OCI-M1 (cell line): ENCODE data around the gene TGFBR2.
A peak's percentile ranks its signal among the peaks of the same experiment; 100 is the strongest.

Experiments
- DNase-seq: peaks from one replicate; lab custom pipeline; 2025; lab: John Stamatoyannopoulos, UW

The TGFBR2 gene

GRCh38 chr3:30606301-30607031, at the start of gene TGFBR2:
Gene TGFBR2 (plus strand): TSS chr3:30606601. CDS start chr3:30606884, 283 bp downstream.
- DNase-seq, result peak; percentile 95

- DNase-seq, result no peak
These were observed 48.6 kb upstream of the TGFBR2 start for GRCh38 chr3:30557746-30558303.

GRCh38 chr3:30563956-30564355, 42.4 kb upstream of the TGFBR2 start:
- DNase-seq, result no peak

GRCh38 chr3:30567139-30567753, 39.2 kb upstream of the TGFBR2 start:
- DNase-seq, result no peak

- no peak for DNase-seq
These were observed 29.5 kb upstream of the TGFBR2 start for GRCh38 chr3:30576946-30577345.

GRCh38 chr3:30577788-30578187, 28.6 kb upstream of the TGFBR2 start:
- DNase-seq, result no peak

GRCh38 chr3:30578479-30578878, 27.9 kb upstream of the TGFBR2 start:
- peak; percentile 71 for DNase-seq

GRCh38 chr3:30578986-30579579, 27.3 kb upstream of the TGFBR2 start:
- DNase-seq, result no peak

- DNase-seq, result no peak
These were observed 25.3 kb upstream of the TGFBR2 start for GRCh38 chr3:30581067-30581585.

- DNase-seq, result no peak
These were observed 24.4 kb upstream of the TGFBR2 start for GRCh38 chr3:30581982-30582381.

- no peak for DNase-seq
These were observed 22.4 kb upstream of the TGFBR2 start for GRCh38 chr3:30583973-30584372.

- DNase-seq, result no peak
These were observed 20.7 kb upstream of the TGFBR2 start for GRCh38 chr3:30585654-30586053.

GRCh38 chr3:30586096-30586805, 20.1 kb upstream of the TGFBR2 start:
- DNase-seq, result peak; percentile 6

- DNase-seq, result no peak
These were observed 19.5 kb upstream of the TGFBR2 start for GRCh38 chr3:30586806-30587486.

- DNase-seq, result no peak
These were observed 18.5 kb upstream of the TGFBR2 start for GRCh38 chr3:30587904-30588303.

- no peak for DNase-seq
These were observed 10.2 kb upstream of the TGFBR2 start for GRCh38 chr3:30596152-30596551.

- DNase-seq, result no peak
These were observed 9.2 kb upstream of the TGFBR2 start for GRCh38 chr3:30597131-30597768.

- DNase-seq, result no peak
These were observed 8.6 kb upstream of the TGFBR2 start for GRCh38 chr3:30597769-30598134.

GRCh38 chr3:30598668-30599545, 7.5 kb upstream of the TGFBR2 start:
- no peak for DNase-seq

GRCh38 chr3:30600572-30600971, 5.8 kb upstream of the TGFBR2 start:
- no peak for DNase-seq
